GM18511 (cell line): ENCODE measurements around the gene HNRNPA0.

ENCODE experiments used
- ATAC-seq: cut with Tn5 transposase; IDR thresholded peaks from one replicate; pipeline ENCODE4 v1.9.1; 2021; ENCODE audit warnings: mild to moderate bottlenecking, moderate library complexity; ENCODE audit not compliant: unreplicated experiment

HNRNPA0 gene

GRCh38 chr5:137728048-137728447, 26.1 kb downstream of the HNRNPA0 start:
- ATAC-seq = no peak

- ATAC-seq = no peak
Measured at GRCh38 chr5:137727623-137728022, 26.5 kb downstream of the HNRNPA0 start.

- no peak for ATAC-seq
Measured at GRCh38 chr5:137724251-137724650, 29.9 kb downstream of the HNRNPA0 start.

DNA sequence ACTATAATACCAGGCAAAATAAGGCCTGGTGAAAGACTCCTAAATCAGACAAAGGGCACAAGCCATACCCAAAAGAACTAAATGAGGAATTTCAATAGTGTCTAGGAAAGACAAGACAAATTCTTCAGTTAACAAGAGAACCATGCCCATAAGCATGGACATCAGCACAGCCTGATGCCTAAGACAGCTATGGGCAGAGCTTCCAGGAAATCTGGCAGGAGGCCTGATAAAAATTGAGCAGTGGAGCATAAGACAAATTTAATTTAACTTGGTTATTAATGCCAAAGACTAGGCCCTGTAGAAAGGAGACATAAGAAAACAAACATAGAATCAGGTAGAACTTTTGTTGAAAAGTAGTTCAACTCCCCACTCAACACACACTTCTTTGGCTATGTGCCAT, 35.6 kb downstream of the HNRNPA0 start:
- ATAC-seq = no peak

DNA sequence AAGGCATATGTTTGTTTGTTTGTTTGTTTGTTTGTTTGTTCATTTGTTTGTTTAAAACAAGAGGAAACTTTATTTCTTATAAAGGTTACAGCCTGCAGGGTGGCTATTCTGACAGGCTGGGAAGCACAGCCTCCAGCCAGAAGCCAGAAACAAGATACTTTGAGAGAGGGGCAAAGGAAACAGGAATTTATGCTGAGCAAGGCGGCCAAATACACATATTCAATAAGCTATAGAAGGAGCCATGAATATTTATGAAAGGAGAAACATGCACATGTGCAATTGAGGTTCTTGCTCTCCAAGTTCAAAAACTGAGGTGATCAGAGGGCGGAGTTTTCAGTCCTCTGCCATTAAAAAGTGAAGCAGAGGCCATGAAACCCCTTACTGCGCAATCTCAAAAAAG, 37.8 kb downstream of the HNRNPA0 start:
- ATAC-seq = no peak

GRCh38 chr5:137715456-137715855, 38.7 kb downstream of the HNRNPA0 start:
- no peak for ATAC-seq

- ATAC-seq = no peak
Measured at GRCh38 chr5:137714946-137715345, 39.2 kb downstream of the HNRNPA0 start.

GRCh38 chr5:137714494-137714893, 39.7 kb downstream of the HNRNPA0 start:
- no peak for ATAC-seq

GRCh38 chr5:137712139-137712667, 42.0 kb downstream of the HNRNPA0 start:
- no peak for ATAC-seq

DNA sequence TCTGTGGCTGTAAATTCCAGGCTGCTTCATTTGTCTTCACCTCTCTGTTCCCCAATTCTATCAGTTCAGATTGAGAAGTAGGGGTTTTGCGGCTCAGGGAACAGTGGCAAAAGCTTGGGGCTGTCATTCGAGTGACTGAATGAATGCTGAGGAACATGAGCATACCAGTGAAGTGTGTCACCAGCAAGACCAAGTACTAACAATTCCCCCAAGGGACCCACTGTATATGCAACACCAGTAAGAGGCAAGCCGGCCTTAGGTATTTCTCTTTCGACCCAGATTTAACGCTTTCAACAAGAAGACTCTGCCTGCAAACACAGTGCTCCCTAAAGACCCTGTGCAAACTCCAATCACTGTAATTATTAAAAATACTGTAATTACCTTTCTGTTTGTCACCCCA, 44.1 kb downstream of the HNRNPA0 start:
- no peak for ATAC-seq

DNA sequence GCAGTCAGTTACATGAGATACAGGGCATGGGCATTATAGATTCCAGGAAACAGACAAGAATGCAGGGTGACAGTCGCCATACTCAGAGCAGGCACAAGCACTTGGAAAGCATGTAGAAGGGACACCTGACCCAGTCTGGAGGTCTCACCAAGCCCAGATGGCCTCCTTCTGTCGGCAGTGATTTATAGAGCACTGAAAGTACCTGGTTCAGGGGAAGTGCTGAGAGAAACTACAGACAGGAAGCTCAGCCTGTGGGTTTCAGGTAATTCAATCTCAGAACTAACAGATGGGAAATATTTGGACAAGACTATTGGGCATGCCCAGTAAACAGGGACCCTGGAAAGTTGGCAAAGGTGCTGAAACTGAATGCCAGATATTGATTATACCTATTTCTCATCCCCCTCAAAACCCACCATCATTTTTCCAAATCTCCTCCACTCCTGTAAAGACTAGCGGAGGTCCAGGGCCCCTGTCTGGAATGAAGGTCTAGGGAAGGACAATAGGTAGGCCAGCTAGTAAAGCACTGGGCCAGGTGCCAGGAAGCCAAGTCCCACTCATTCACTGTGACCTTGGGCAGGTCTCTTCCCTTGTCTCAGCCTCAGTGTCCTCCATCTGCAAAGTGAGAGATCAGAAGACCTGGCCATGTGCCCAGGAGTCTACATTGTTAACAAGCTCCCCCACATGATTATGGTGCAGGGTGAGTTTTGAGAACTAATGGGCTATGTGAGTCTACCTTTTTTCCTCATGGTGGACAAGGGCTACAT, 45.2 kb downstream of the HNRNPA0 start:
- ATAC-seq = no peak

- ATAC-seq = no peak
Measured at GRCh38 chr5:137708062-137708461, 46.1 kb downstream of the HNRNPA0 start.

DNA sequence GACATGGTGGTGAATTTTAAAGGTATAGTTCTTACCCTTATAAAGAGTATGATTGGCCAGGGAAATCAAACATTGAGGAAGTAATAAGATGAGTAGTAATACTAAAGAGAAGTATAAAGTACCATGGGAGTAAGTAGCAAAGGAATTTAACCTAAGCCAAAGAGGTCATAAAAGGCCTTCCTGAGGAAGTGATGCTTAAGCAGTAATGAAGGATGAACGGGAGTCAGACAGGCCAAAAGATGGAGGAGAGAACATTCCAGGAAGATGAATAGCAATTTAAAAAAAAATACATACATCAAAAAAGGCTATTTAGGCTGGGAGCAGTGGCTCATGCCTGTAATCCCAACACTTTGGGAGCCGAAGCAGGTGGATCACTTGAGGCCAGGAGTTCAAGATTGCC, 47.3 kb downstream of the HNRNPA0 start:
- ATAC-seq = no peak

DNA sequence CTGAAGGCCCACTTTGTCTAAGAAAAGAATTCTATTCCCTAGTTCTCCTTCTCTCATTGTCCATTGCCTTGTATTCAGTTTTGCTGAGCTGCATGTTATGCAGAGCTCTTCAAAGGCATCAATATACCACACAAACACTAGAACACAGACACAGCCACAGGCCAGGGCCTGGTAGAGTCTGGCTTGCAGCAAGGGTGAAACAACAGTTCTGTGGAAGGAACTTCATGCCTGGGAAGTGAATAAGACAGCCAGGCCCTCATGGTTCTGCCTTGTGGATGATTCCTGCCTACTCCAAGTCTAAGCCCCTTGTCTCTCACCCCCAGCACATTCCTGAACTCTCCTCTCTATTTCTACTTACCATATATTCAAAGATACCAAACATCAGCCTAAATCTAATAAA, 49.1 kb downstream of the HNRNPA0 start:
- no peak for ATAC-seq

- ATAC-seq = no peak
Measured at GRCh38 chr5:137703565-137703964, 50.6 kb downstream of the HNRNPA0 start.

- no peak for ATAC-seq
Measured at GRCh38 chr5:137700282-137700680, 53.9 kb downstream of the HNRNPA0 start.

- no peak for ATAC-seq
Measured at GRCh38 chr5:137699336-137700281, 54.6 kb downstream of the HNRNPA0 start.

DNA sequence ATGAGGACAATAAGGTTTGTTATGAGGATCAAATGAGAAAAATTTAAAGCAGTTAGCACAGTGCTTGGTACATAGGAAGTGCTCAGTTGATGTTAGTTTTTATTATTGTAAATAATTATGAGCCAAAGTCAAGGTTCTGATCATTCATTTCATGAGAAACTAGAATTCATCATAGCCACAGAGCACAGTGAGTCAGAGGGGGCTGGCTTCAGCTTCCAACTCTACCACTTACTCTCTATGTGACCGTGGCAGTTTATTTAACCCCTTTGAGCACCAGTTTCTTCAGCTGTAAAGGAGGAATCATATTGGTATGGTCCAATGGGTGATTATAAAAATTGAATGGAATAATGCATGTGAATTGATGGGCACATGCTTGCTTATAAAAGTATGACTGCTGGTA, 57.7 kb downstream of the HNRNPA0 start:
- ATAC-seq = no peak

DNA sequence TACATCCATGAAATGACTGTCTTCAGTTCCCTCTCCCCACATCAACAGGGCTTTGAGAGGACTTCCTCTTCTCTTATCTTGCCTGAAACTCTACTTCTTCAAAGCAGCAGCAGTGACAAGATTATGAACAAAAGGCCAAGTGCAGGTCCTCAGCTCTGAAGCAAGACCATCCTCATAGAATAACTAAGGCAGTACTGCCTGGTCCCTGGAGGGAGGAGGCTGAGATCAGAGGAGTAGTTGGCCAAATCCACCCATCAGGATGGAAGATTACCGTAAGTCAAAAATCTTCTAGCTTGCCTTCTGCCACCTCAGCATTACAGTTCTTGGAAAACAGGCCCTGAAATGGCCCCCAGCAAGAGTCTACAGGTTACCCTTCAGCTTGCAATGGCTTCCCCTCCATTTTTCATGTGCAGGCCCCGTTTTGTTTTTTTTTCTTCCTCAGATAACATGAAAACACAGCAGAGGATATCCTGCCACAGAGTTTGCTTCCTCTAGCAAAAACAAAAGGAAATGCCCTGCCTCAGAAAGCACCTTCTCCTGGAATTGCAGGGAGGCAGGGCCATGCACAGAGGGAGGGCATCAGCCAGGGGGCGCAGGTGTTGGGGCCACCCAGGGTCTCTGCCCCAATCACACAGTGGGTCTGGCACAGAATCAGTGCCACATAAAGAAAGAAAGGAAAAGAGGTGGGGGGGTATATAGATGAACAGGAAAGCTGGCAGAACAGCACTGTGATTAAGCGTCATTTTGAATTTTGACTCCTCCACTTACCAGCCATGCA, 58.3 kb downstream of the HNRNPA0 start:
- ATAC-seq = no peak
